B cell (primary cell): Measurements from ENCODE around the gene MRAS. TPM values are rescaled to one million over a fixed set of nuclear protein-coding genes. Genes with fewer than 3 reads are reported as not detected.

Experiments used
- ATAC-seq: fragments of 200-7000 bp; cut with Tn5 transposase; one replicate; pipeline ENCODE4 v1.10.0; 2021; ENCODE audit warnings: low read depth, mild to moderate bottlenecking, moderate number of reproducible peaks, moderate library complexity
- CTCF ChIA-PET: fragments of 350-600 bp; sonication (Branson Sonifier 250); formaldehyde crosslinking; loops from one replicate; lab custom pipeline; 2021; ENCODE audit warnings: antibody characterized with exemption, inconsistent platforms; lab: Charles Lee
- POLR2A ChIA-PET: fragments of 350-600 bp; sonication (Branson Sonifier 250); formaldehyde crosslinking; loops from one replicate; lab custom pipeline; 2021; ENCODE audit warnings: antibody characterized with exemption; lab: Charles Lee
- DNase-seq: peaks from one replicate; pipeline ENCODE4 v3.0.0; 2013
- H2AFZ ChIP-seq: 2 replicates; pipeline ENCODE4 v1.6.1; 2012; ENCODE audit warnings: mild to moderate bottlenecking, low read depth, low read length; ENCODE audit not compliant: insufficient read depth, poor library complexity, severe bottlenecking
- H3K27ac ChIP-seq, 2 donors: 1 replicate in 1 of 2; 2 replicates in 1 of 2; pipeline ENCODE4 v1.5.1; 2012 to 2013; ENCODE audit warnings: low read length in 2 of 2, mild to moderate bottlenecking in 2 of 2, moderate library complexity in 1 of 2
- H3K27me3 ChIP-seq, 4 experiments: fragments of 200-600 bp in 1 of 4; sonication (generic) in 1 of 4; replicated peaks in 1 of 4; 1 replicate in 2 of 4; 2 replicates in 2 of 4; pipeline versions ENCODE4 v1.6.1 to v1.7.0; 2013 to 2016; ENCODE audit warnings: low read length in 3 of 4, mild to moderate bottlenecking in 2 of 4, mixed read lengths in 1 of 4, moderate library complexity in 1 of 4; ENCODE audit not compliant: insufficient read depth in 4 of 4, control insufficient read depth in 3 of 4; ENCODE audit errors: control extremely low read depth in 1 of 4
- H3K36me3 ChIP-seq, 2 experiments: replicated peaks in 1 of 2; 1 replicate in 1 of 2; 2 replicates in 1 of 2; pipeline versions ENCODE4 v1.6.1 to v1.7.1; 2013; ENCODE audit warnings: low read length in 1 of 2; ENCODE audit not compliant: insufficient read depth in 2 of 2, control insufficient read depth in 1 of 2; ENCODE audit errors: control extremely low read depth in 1 of 2, extremely low read depth in 1 of 2
- H3K4me1 ChIP-seq, 2 donors: fragments of 200-600 bp in 1 of 2; sonication (generic) in 1 of 2; 1 replicate in 1 of 2; 2 replicates in 1 of 2; pipeline versions ENCODE4 v1.5.1 to v1.6.1; 2013 to 2017; ENCODE audit warnings: low read length in 2 of 2; ENCODE audit not compliant: control insufficient read depth in 2 of 2, insufficient read depth in 2 of 2
- H3K4me2 ChIP-seq: replicated peaks from 2 replicates; pipeline ENCODE3; 2012; ENCODE audit warnings: mild to moderate bottlenecking, low read depth, low read length; ENCODE audit not compliant: poor library complexity, severe bottlenecking
- H3K4me3 ChIP-seq, 5 experiments: fragments of 200-600 bp in 1 of 5; sonication (generic) in 1 of 5; 1 replicate in 3 of 5; 2 replicates in 2 of 5; pipeline versions ENCODE4 v1.5.1 to v1.7.0; 2011 to 2016; ENCODE audit warnings: low read length in 4 of 5, mild to moderate bottlenecking in 4 of 5, low read depth in 2 of 5, control low read depth in 1 of 5, moderate library complexity in 1 of 5; ENCODE audit not compliant: insufficient read depth in 1 of 5; ENCODE audit errors: control extremely low read depth in 1 of 5, extremely low read depth in 1 of 5
- H3K79me2 ChIP-seq: fragments of 200-600 bp; sonication (generic); one replicate; pipeline ENCODE4 v1.6.0; 2016; ENCODE audit warnings: low read length; ENCODE audit not compliant: control insufficient read depth, insufficient read depth
- H3K9ac ChIP-seq: fragments of 200-600 bp; sonication (generic); 2 replicates; pipeline ENCODE4 v1.6.1; 2017; ENCODE audit warnings: mild to moderate bottlenecking, low read length, moderate library complexity
- H3K9me3 ChIP-seq, 3 donors: one replicate each; pipeline versions ENCODE4 v1.6.1 to v1.7.1; 2013; ENCODE audit warnings: low read length in 2 of 3; ENCODE audit not compliant: control insufficient read depth in 2 of 3, insufficient read depth in 1 of 3; ENCODE audit errors: control extremely low read depth in 1 of 3
- H4K20me1 ChIP-seq: 2 replicates; pipeline ENCODE4 v1.6.0; 2012; ENCODE audit warnings: mild to moderate bottlenecking, low read length; ENCODE audit not compliant: insufficient read depth, control insufficient read depth, poor library complexity, severe bottlenecking
- H3K27ac Mint-ChIP-seq: one replicate; pipeline ENCODE4 v1.8.0; 2021; ENCODE audit warnings: mixed read lengths
- H3K27me3 Mint-ChIP-seq: one replicate; pipeline ENCODE4 v1.8.0; 2021; ENCODE audit warnings: mixed read lengths
- H3K4me1 Mint-ChIP-seq: one replicate; pipeline ENCODE4 v1.8.0; 2021; ENCODE audit warnings: mixed read lengths
- H3K4me3 Mint-ChIP-seq: one replicate; pipeline ENCODE4 v1.8.0; 2021; ENCODE audit warnings: mixed read lengths
- H3K9me3 Mint-ChIP-seq: one replicate; pipeline ENCODE4 v1.8.0; 2022; ENCODE audit warnings: mixed read lengths; ENCODE audit not compliant: insufficient read depth
- CTCF ChIP-seq: fragments of 200-600 bp; IDR thresholded peaks from one replicate; pipeline ENCODE4 v1.8.0; 2022; ENCODE audit warnings: antibody characterized with exemption, mild to moderate bottlenecking
- EZH2 ChIP-seq: IDR thresholded peaks from 2 replicates; pipeline ENCODE4 v1.6.1; 2012; ENCODE audit warnings: borderline replicate concordance, low read depth, mild to moderate bottlenecking, moderate library complexity, low read length; ENCODE audit not compliant: insufficient read depth, poor library complexity, severe bottlenecking
- WGBS: methylation state at CpG from one replicate; pipeline ENCODE4 v1.1.5; 2013; ENCODE audit warnings: missing lambda C conversion rate; ENCODE audit not compliant: insufficient coverage; 5-methylcytosine and 5-hydroxymethylcytosine counted together
- intact Hi-C: fragments of 100-400 bp; cut with micrococcal nuclease; formaldehyde crosslinking; loops from one replicate; pipeline ENCODE4 v1.10.0; 2022
- polyA plus RNA-seq: library from polyadenylated mRNA; depleted of rRNA; stranded (reverse); fragments of >200 nt; gene quantifications from 2 replicates; pipeline ENCODE4 v1.2.3, GENCODE V29; 2012
- total RNA-seq, 2 donors: library from RNA; stranded (reverse); fragments of 120-200 nt in 1 of 2; gene quantifications; 1 replicate in 1 of 2; 2 replicates in 1 of 2; pipeline versions ENCODE4 v1.2.3 to v1.2.4, GENCODE V29; 2013 to 2022

MRAS gene
- total and polyA plus RNA-seq, 2 donors (not counting 1 experiment from before 2014, with no cell fraction given), result 0.03 to 0.22 TPM

GRCh38 chr3:138314751-138315150 is 33.6 kb upstream of the MRAS start:
- Histone ChIP-seq H3K27ac (no peak overlapping the region), H3K9me3 (peaks cover 2 to 6% (median 3%) of the 10 kb centered on the region in 3 donors), H3K4me1 (no peaks in the 10 kb centered on the region), H3K36me3 (no peaks in the 10 kb centered on the region), H3K4me2 (no peak overlapping the region), H2AFZ (no peak overlapping the region), H3K4me3 (no peak overlapping the region), H3K9ac (no peak overlapping the region), H3K79me2 (no peaks in the 10 kb centered on the region), H3K27me3 (peaks cover 0 to 3% (median 0%) of the 10 kb centered on the region in 4 experiments), H4K20me1 (no peaks in the 10 kb centered on the region)
- H3K27ac Mint-ChIP-seq, result no peak overlapping the region
- intact Hi-C loops, result no loop called here
- H3K4me1 Mint-ChIP-seq, result no peaks in the 10 kb centered on the region
- ATAC-seq, result no peak
- POLR2A ChIA-PET, result no interaction called here
- no CpG with 5 or more reads among the region's 1 CpG for WGBS
- CTCF ChIA-PET, result no interaction called here
- peaks cover 30% of the 10 kb centered on the region for H3K27me3 Mint-ChIP-seq
- no peak overlapping the region for H3K4me3 Mint-ChIP-seq
- no peak for TF ChIP-seq EZH2
- no peak for TF ChIP-seq CTCF
- peaks cover 14% of the 10 kb centered on the region for H3K9me3 Mint-ChIP-seq
- no peak for DNase-seq

- Mint-ChIP-seq H3K27ac (no peak overlapping the region), H3K9me3 (no peaks in the 10 kb centered on the region), H3K4me3 (no peak overlapping the region), H3K27me3 (peaks cover 25% of the 10 kb centered on the region), H3K4me1 (no peaks in the 10 kb centered on the region)
- WGBS, result no CpG with 5 or more reads among the region's 1 CpG
- H3K4me3 ChIP-seq, result no peak overlapping the region
- H2AFZ ChIP-seq, result no peak overlapping the region
- no peak for DNase-seq
- H3K9me3 ChIP-seq, result no peaks in the 10 kb centered on the region
- no peak overlapping the region for H3K4me2 ChIP-seq
- H4K20me1 ChIP-seq, result no peaks in the 10 kb centered on the region
- no peak overlapping the region for H3K9ac ChIP-seq
- no peak for TF ChIP-seq CTCF
- no peak for TF ChIP-seq EZH2
- ChIA-PET CTCF (interaction anchor here (1.4 kb wide), 1 partner anchor 11 kb away, joined by 3 read pairs; no protein-coding TSS in a partner anchor), POLR2A (no interaction called here)
- intact Hi-C loops, result no loop called here
- H3K79me2 ChIP-seq, result no peaks in the 10 kb centered on the region
- H3K27ac ChIP-seq, result no peak overlapping the region
- ATAC-seq, result no peak
- H3K4me1 ChIP-seq, result no peaks in the 10 kb centered on the region
- H3K27me3 ChIP-seq, result peaks cover 0 to 3% (median 0%) of the 10 kb centered on the region in 4 experiments
- no peaks in the 10 kb centered on the region for H3K36me3 ChIP-seq
Observed at GRCh38 chr3:138317687-138318086, 30.7 kb upstream of the MRAS start.
